ENCODE data around the gene GLUD1.
"Not testable (repeated sequence)": the region's sequence is repeated elsewhere in the genome, so short reads cannot be mapped to it uniquely, and the experiment has no call there.

The GLUD1 gene

GRCh38 chr10:87118122-87118521, 23.5 kb upstream of the GLUD1 start:
- H3K27me3 ChIP-seq (ENCODE audit: control insufficient read depth, insufficient read depth, low read length); H3K4me3 ChIP-seq (ENCODE audit: low read length); H3K4me1 ChIP-seq (ENCODE audit: control insufficient read depth, insufficient read depth, low read length); H3K4me2 ChIP-seq (ENCODE audit: low read length); H3K9me3 ChIP-seq (replicated peaks; ENCODE audit: low read length); H3K36me3 ChIP-seq (ENCODE audit: insufficient read depth, low read length); H3K9ac ChIP-seq (ENCODE audit: low read depth, low read length): not testable (repeated sequence)

DNA sequence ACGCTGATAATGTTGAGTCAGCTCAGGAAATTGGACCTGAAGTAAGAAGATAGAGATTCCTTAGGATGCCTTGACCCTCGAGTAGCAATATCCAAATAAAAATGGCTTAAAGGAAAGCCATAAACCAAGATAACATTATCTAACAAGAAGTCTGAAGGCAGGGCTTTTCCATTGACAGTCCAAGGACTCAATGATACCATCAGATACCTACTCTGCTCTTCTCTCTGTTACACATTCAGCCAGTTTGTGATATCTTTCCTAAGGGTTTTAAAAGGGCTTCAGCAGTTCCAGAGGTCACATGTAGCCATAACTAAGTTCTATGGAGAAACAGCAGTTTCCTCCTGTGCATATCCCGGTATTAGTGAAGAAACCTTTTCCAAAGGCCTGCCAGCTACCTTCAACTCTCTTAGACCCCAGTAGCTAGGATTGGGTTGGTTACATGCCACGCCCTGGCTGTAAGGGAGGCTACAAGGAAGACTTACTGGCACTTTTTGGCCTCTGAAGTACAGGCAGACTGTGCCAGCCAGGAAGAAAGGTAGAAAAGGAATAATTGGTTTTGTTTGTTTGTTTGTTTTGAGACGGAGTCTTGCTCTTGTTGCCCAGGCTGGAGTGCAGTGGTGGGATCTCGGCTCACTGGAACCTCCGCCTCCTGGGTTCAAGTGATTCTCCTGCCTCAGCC, 10.9 kb upstream of the GLUD1 start:
- H3K27me3 ChIP-seq (ENCODE audit: control insufficient read depth, insufficient read depth, low read length), result no peaks in the 10 kb centered on the region
- H3K9me3 ChIP-seq (replicated peaks; ENCODE audit: low read length), result no peaks in the 10 kb centered on the region
- no peak overlapping the region for H3K9ac ChIP-seq (ENCODE audit: low read depth, low read length)
- H3K4me2 ChIP-seq (ENCODE audit: low read length), result no peak overlapping the region
- H3K4me3 ChIP-seq (ENCODE audit: low read length), result no peak overlapping the region
- H3K36me3 ChIP-seq (ENCODE audit: insufficient read depth, low read length), result peaks cover 60% of the 10 kb centered on the region
- H3K4me1 ChIP-seq (ENCODE audit: control insufficient read depth, insufficient read depth, low read length), result no peaks in the 10 kb centered on the region

DNA sequence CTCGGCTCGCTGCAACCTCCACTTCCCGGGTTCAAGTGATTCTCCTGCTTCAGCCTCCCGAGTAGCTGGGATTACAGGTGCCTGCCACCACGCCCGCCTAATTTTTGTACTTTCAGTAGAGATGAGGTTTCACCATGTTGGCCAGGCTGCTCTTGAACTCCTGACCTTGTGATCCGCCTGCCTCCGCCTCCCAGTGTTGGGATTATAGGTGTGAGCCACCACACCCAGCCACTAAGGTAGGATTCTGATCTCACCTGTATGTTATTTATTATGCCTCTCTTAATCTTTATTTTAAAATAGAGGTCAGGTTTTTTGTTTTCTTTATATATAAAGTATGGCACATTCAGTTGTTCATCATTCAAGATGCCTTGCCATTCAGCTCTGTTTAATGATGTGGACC, 10.1 kb upstream of the GLUD1 start:
- H3K9ac ChIP-seq (ENCODE audit: low read depth, low read length), result not testable (repeated sequence)
- H3K36me3 ChIP-seq (ENCODE audit: insufficient read depth, low read length), result peaks cover 59% of the 10 kb centered on the region

DNA sequence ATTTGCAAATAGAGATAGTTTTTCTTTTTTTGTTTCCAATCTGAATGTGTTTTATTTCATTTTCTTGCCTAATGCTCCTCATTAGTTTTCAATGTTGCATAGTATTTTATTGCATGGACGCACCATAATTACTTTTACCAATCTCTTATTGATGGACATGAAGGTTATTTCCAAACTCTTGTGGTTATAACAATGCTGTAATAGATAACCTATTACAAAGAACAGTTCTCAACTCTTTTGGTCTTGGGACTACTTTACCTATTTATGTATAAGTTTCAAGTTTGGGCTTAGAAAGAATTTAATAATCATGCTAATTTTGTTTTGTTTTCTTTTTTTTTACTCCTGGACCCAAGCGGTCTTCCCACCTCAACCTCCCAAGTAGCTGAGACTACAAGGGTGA, 7.4 kb upstream of the GLUD1 start:
- no peak overlapping the region for H3K4me3 ChIP-seq (ENCODE audit: low read length)
- no peak overlapping the region for H3K9ac ChIP-seq (ENCODE audit: low read depth, low read length)
- H3K4me1 ChIP-seq (ENCODE audit: control insufficient read depth, insufficient read depth, low read length), result no peaks in the 10 kb centered on the region
- no peak overlapping the region for H3K4me2 ChIP-seq (ENCODE audit: low read length)
- H3K27me3 ChIP-seq (ENCODE audit: control insufficient read depth, insufficient read depth, low read length), result no peaks in the 10 kb centered on the region
- H3K36me3 ChIP-seq (ENCODE audit: insufficient read depth, low read length), result peaks cover 52% of the 10 kb centered on the region
- H3K9me3 ChIP-seq (replicated peaks; ENCODE audit: low read length), result no peaks in the 10 kb centered on the region

More for the DNA sequence above, 10.1 kb upstream of the GLUD1 start:
- H3K27me3 ChIP-seq (ENCODE audit: control insufficient read depth, insufficient read depth, low read length); H3K4me2 ChIP-seq (ENCODE audit: low read length); H3K4me1 ChIP-seq (ENCODE audit: control insufficient read depth, insufficient read depth, low read length); H3K4me3 ChIP-seq (ENCODE audit: low read length); H3K9me3 ChIP-seq (replicated peaks; ENCODE audit: low read length): not testable (repeated sequence)

GRCh38 chr10:87095236-87095945, 748 bp upstream of the GLUD1 start:
- peaks cover 13% of the 10 kb centered on the region for H3K36me3 ChIP-seq (ENCODE audit: insufficient read depth, low read length)
- no peaks in the 10 kb centered on the region for H3K27me3 ChIP-seq (ENCODE audit: control insufficient read depth, insufficient read depth, low read length)
- H3K4me1 ChIP-seq (ENCODE audit: control insufficient read depth, insufficient read depth, low read length), result peaks cover 26% of the 10 kb centered on the region
- peak overlapping the region; percentile 70 for H3K4me3 ChIP-seq (ENCODE audit: low read length)
- peak overlapping the region; percentile 78 for H3K9ac ChIP-seq (ENCODE audit: low read depth, low read length)
- no peaks in the 10 kb centered on the region for H3K9me3 ChIP-seq (replicated peaks; ENCODE audit: low read length)
- H3K4me2 ChIP-seq (ENCODE audit: low read length), result peak overlapping the region; percentile 78

- H3K27me3 ChIP-seq (ENCODE audit: control insufficient read depth, insufficient read depth, low read length), result no peaks in the 10 kb centered on the region
- peak overlapping the region; percentile 77 for H3K4me2 ChIP-seq (ENCODE audit: low read length)
- H3K9me3 ChIP-seq (replicated peaks; ENCODE audit: low read length), result no peaks in the 10 kb centered on the region
- peak overlapping the region; percentile 88 for H3K4me3 ChIP-seq (ENCODE audit: low read length)
- H3K9ac ChIP-seq (ENCODE audit: low read depth, low read length), result peak overlapping the region; percentile 95
- H3K4me1 ChIP-seq (ENCODE audit: control insufficient read depth, insufficient read depth, low read length), result peaks cover 38% of the 10 kb centered on the region
- peaks cover 15% of the 10 kb centered on the region for H3K36me3 ChIP-seq (ENCODE audit: insufficient read depth, low read length)
Measured at GRCh38 chr10:87093632-87094372, 841 bp downstream of the GLUD1 start.

- Histone ChIP-seq H3K4me1 (ENCODE audit: control insufficient read depth, insufficient read depth, low read length) (peaks cover 38% of the 10 kb centered on the region), H3K4me2 (ENCODE audit: low read length) (peak overlapping the region; percentile 77), H3K27me3 (ENCODE audit: control insufficient read depth, insufficient read depth, low read length) (no peaks in the 10 kb centered on the region), H3K9me3 (replicated peaks; ENCODE audit: low read length) (no peaks in the 10 kb centered on the region), H3K36me3 (ENCODE audit: insufficient read depth, low read length) (peaks cover 14% of the 10 kb centered on the region), H3K9ac (ENCODE audit: low read depth, low read length) (peak overlapping the region; percentile 95), H3K4me3 (ENCODE audit: low read length) (peak overlapping the region; percentile 88)
Measured at GRCh38 chr10:87092861-87093631, 1.6 kb downstream of the GLUD1 start.

DNA sequence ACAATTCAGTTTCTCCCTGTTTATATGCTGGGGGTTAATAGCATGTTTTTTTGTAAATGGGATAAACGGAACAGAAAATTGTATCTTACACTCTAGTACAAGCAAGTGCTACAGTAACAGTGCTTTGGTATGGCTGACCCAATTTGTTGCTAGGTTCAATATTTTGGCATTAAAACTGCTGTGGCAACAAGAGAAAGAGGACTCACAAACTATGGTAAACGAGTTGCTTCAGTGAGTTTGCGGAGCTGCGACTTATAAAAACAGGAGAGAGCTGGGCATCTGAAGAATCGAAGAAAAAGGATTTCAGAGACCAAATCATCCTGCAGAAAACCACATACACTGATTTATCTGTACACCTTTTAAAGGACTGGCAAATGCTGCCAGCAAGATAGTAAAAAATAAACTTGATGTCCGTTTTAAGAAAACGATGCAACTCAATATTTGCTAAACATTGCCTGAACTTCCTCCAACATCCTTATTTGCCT, 2.2 kb downstream of the GLUD1 start:
- Histone ChIP-seq H3K9me3 (replicated peaks; ENCODE audit: low read length) (no peaks in the 10 kb centered on the region), H3K4me2 (ENCODE audit: low read length) (peak overlapping the region; percentile 77), H3K9ac (ENCODE audit: low read depth, low read length) (peak overlapping the region; percentile 95), H3K27me3 (ENCODE audit: control insufficient read depth, insufficient read depth, low read length) (no peaks in the 10 kb centered on the region), H3K4me1 (ENCODE audit: control insufficient read depth, insufficient read depth, low read length) (peaks cover 38% of the 10 kb centered on the region), H3K36me3 (ENCODE audit: insufficient read depth, low read length) (peaks cover 16% of the 10 kb centered on the region), H3K4me3 (ENCODE audit: low read length) (peak overlapping the region; percentile 88)

DNA sequence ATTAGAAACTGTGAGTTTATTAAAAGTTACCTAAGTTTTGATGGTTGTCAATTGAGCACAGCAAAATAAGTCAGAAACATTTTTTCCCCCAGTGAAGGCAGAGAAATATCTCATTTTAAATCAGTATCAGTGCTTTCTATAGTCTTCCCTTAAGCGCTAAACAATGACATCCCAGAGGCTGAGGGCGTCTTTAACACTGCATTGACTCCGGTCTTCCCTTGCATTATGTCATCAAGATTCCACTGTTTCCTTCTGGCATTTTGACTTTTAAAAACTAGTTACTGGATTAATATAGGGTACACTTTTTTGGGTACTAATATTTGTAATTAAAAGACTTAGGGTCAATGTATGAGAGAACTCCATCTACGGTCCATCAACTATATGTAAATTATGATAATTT, 3.9 kb downstream of the GLUD1 start:
- Histone ChIP-seq H3K4me3 (ENCODE audit: low read length) (no peak overlapping the region), H3K9ac (ENCODE audit: low read depth, low read length) (no peak overlapping the region), H3K4me2 (ENCODE audit: low read length) (peak overlapping the region; percentile 77), H3K4me1 (ENCODE audit: control insufficient read depth, insufficient read depth, low read length) (peaks cover 28% of the 10 kb centered on the region), H3K36me3 (ENCODE audit: insufficient read depth, low read length) (peaks cover 20% of the 10 kb centered on the region), H3K27me3 (ENCODE audit: control insufficient read depth, insufficient read depth, low read length) (no peaks in the 10 kb centered on the region), H3K9me3 (replicated peaks; ENCODE audit: low read length) (no peaks in the 10 kb centered on the region)

GRCh38 chr10:87089746-87090145, 4.9 kb downstream of the GLUD1 start:
- Histone ChIP-seq H3K9me3 (replicated peaks; ENCODE audit: low read length) (no peaks in the 10 kb centered on the region), H3K36me3 (ENCODE audit: insufficient read depth, low read length) (peaks cover 20% of the 10 kb centered on the region), H3K4me1 (ENCODE audit: control insufficient read depth, insufficient read depth, low read length) (peaks cover 34% of the 10 kb centered on the region)

DNA sequence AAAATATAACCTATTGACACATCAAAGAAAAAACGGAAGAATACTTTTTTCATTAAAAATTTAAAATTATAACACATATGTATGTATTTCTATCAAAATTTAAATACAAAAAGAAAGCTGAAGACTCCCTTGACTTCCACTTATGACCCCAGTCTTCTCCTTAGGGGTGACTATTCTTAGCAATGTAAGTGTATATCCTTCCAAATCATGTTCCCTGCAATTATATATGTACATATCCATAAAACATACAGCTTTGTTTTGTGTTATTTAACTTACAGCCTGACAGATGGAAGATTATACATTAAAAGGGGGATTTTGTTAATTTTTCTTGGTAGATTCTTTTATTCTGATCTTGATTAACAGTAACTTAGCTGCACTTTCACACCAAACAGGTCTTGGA, 9.1 kb downstream of the GLUD1 start:
- H3K4me3 ChIP-seq (ENCODE audit: low read length), result no peak overlapping the region
- no peaks in the 10 kb centered on the region for H3K9me3 ChIP-seq (replicated peaks; ENCODE audit: low read length)
- no peaks in the 10 kb centered on the region for H3K27me3 ChIP-seq (ENCODE audit: control insufficient read depth, insufficient read depth, low read length)
- no peak overlapping the region for H3K4me2 ChIP-seq (ENCODE audit: low read length)
- H3K36me3 ChIP-seq (ENCODE audit: insufficient read depth, low read length), result peaks cover 20% of the 10 kb centered on the region
- peaks cover 44% of the 10 kb centered on the region for H3K4me1 ChIP-seq (ENCODE audit: control insufficient read depth, insufficient read depth, low read length)
- peak overlapping the region; percentile 14 for H3K9ac ChIP-seq (ENCODE audit: low read depth, low read length)

More at GRCh38 chr10:87089746-87090145, 4.9 kb downstream of the GLUD1 start:
- H3K4me2 ChIP-seq (ENCODE audit: low read length), result no peak overlapping the region
- H3K27me3 ChIP-seq (ENCODE audit: control insufficient read depth, insufficient read depth, low read length), result no peaks in the 10 kb centered on the region
- no peak overlapping the region for H3K9ac ChIP-seq (ENCODE audit: low read depth, low read length)
- no peak overlapping the region for H3K4me3 ChIP-seq (ENCODE audit: low read length)
